PC-3 (cell line): Measurements from ENCODE around the gene AIRE. TPM values are rescaled to one million over a fixed set of nuclear protein-coding genes. Genes with fewer than 3 reads are reported as not detected.

Experiments used
- ATAC-seq: fragments of 200-7000 bp; cut with Tn5 transposase; 2 replicates; pipeline ENCODE4 v1.9.1; 2020; ENCODE audit warnings: mild to moderate bottlenecking, moderate library complexity
- BruUV-seq: library from RNA; stranded (reverse); fragments of 400-500 nt; replicated peaks from 2 replicates; lab custom pipeline; 2021; lab: Mats Ljungman, UMichigan
- CTCF ChIA-PET: fragments of 300-600 bp; sonication (Branson Sonifier 250); formaldehyde crosslinking; loops from one replicate; lab custom pipeline; 2022; ENCODE audit warnings: antibody characterized with exemption; lab: Charles Lee
- POLR2A ChIA-PET: fragments of 300-600 bp; sonication (Branson Sonifier 250); formaldehyde crosslinking; loops from one replicate; lab custom pipeline; 2022; ENCODE audit warnings: antibody characterized with exemption; ENCODE audit not compliant: unreplicated experiment; lab: Charles Lee
- DNase-seq: peaks from one replicate; pipeline ENCODE4 v3.0.0-alpha.2; 2015
- H2AFZ ChIP-seq: fragments of 300-600 bp; sonication (generic); 2 replicates; pipeline ENCODE4 v1.6.0; 2016; ENCODE audit warnings: antibody characterized with exemption, low read length
- H3F3A ChIP-seq: fragments of 300-600 bp; sonication (generic); one replicate; pipeline ENCODE4 v1.6.0; 2017; ENCODE audit warnings: antibody characterized with exemption, low read length, control low read depth, mild to moderate bottlenecking; ENCODE audit not compliant: unreplicated experiment
- H3K27ac ChIP-seq: fragments of 300-600 bp; sonication (generic); 2 replicates; pipeline ENCODE4 v1.5.1; 2016; ENCODE audit warnings: mild to moderate bottlenecking, low read length
- H3K27me3 ChIP-seq: fragments of 300-600 bp; sonication (generic); 2 replicates; pipeline ENCODE4 v1.6.1; 2016; ENCODE audit warnings: low read length, mixed read lengths
- H3K36me3 ChIP-seq: fragments of 300-600 bp; sonication (generic); 2 replicates; pipeline ENCODE4 v1.6.1; 2016; ENCODE audit warnings: low read depth, mixed run types, low read length, mixed read lengths
- H3K4me1 ChIP-seq: fragments of 300-600 bp; sonication (generic); 2 replicates; pipeline ENCODE4 v1.5.1; 2016; ENCODE audit warnings: low read length; ENCODE audit not compliant: insufficient read depth
- H3K4me2 ChIP-seq: fragments of 300-600 bp; sonication (generic); 2 replicates; pipeline ENCODE4 v1.6.0; 2016; ENCODE audit warnings: low read length
- H3K4me3 ChIP-seq: fragments of 300-600 bp; sonication (generic); 2 replicates; pipeline ENCODE4 v1.5.1; 2016; ENCODE audit warnings: mild to moderate bottlenecking, low read length, mixed read lengths
- H3K79me2 ChIP-seq: fragments of 300-600 bp; sonication (generic); 2 replicates; pipeline ENCODE4 v1.6.1; 2017; ENCODE audit warnings: low read length, mixed read lengths
- H3K9ac ChIP-seq: fragments of 300-600 bp; sonication (generic); 2 replicates; pipeline ENCODE4 v1.6.0; 2016; ENCODE audit warnings: mild to moderate bottlenecking, low read length
- H3K9me2 ChIP-seq: fragments of 300-600 bp; sonication (generic); replicated peaks from 2 replicates; pipeline ENCODE4 v1.6.1; 2016; ENCODE audit warnings: mixed run types, low read length, mixed read lengths
- H3K9me3 ChIP-seq: fragments of 300-600 bp; sonication (generic); 2 replicates; pipeline ENCODE4 v1.6.1; 2016; ENCODE audit warnings: low read length, mixed read lengths
- H4K20me1 ChIP-seq: fragments of 300-600 bp; sonication (generic); 2 replicates; pipeline ENCODE4 v1.6.1; 2016; ENCODE audit warnings: low read length, mixed read lengths
- CTCF ChIP-seq: fragments of 300-600 bp; sonication (generic); conservative IDR thresholded peaks from 2 replicates; pipeline ENCODE4 v1.5.1; 2017; ENCODE audit warnings: antibody characterized with exemption, low read depth, mild to moderate bottlenecking, low read length
- EZH2 ChIP-seq: fragments of 300-600 bp; sonication (generic); IDR thresholded peaks from one replicate; pipeline ENCODE4 v1.6.1; 2017; ENCODE audit warnings: antibody characterized with exemption, mild to moderate bottlenecking, low read length; ENCODE audit not compliant: unreplicated experiment
- EZH2phosphoT487 ChIP-seq: fragments of 300-600 bp; sonication (generic); IDR thresholded peaks from 2 replicates; pipeline ENCODE4 v1.6.1; 2018; ENCODE audit warnings: mild to moderate bottlenecking, antibody characterized with exemption, low read length, borderline replicate concordance
- intact Hi-C: fragments of 100-400 bp; cut with micrococcal nuclease; formaldehyde crosslinking; loops from 2 replicates; pipeline ENCODE4 v1.9.0; 2023
- total RNA-seq: library from RNA; depleted of rRNA; stranded (reverse); fragments of >200 nt; gene quantifications from 2 replicates; pipeline ENCODE4 v1.2.3, GENCODE V29; 2014

AIRE gene
- total RNA-seq, 1 experiment from 2014 or later = not detected

DNA sequence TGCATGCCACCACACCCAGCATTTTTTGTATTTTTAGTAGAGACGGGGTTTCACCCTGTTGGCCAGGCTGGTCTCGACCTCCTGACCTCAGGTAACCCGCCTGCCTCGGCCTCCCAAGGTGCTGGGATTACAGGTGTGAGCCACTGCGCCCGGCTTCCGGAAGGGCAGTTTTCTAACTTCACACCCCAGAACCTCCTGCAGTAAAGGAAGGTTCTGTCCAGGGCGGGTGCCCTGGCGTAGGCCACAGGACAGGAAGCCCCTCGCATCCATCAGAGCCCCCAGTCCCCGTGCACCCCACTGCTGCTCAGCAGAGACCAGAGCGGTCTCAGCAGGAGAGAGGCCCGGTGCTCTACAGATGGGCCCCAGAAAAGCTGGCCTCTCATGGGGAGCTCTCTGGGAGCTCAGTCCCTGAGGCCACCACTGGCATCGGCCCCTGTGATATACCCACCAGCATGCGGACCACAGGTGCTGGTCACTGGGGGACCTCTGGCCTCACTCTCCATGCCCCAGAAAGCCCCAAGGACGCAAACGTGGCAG lies 19.9 kb upstream of the AIRE start:
- Histone ChIP-seq H3K4me1 (no peaks in the 10 kb centered on the region), H2AFZ (no peak overlapping the region), H3K27ac (no peak overlapping the region), H3K36me3 (no peaks in the 10 kb centered on the region), H3K9ac (no peak overlapping the region), H3K4me2 (no peak overlapping the region), H3F3A (no peaks in the 10 kb centered on the region), H3K4me3 (no peak overlapping the region), H3K9me3 (no peaks in the 10 kb centered on the region), H3K79me2 (no peaks in the 10 kb centered on the region), H4K20me1 (no peaks in the 10 kb centered on the region), H3K27me3 (no peaks in the 10 kb centered on the region), H3K9me2 (no peaks in the 10 kb centered on the region)
- ChIA-PET POLR2A (no interaction called here), CTCF (no interaction called here)
- ATAC-seq (no peak), DNase-seq (no peak)
- TF ChIP-seq EZH2phosphoT487 = no peak
- no peak for TF ChIP-seq CTCF
- BruUV-seq = no TSS peak
- intact Hi-C loops = no loop called here

DNA sequence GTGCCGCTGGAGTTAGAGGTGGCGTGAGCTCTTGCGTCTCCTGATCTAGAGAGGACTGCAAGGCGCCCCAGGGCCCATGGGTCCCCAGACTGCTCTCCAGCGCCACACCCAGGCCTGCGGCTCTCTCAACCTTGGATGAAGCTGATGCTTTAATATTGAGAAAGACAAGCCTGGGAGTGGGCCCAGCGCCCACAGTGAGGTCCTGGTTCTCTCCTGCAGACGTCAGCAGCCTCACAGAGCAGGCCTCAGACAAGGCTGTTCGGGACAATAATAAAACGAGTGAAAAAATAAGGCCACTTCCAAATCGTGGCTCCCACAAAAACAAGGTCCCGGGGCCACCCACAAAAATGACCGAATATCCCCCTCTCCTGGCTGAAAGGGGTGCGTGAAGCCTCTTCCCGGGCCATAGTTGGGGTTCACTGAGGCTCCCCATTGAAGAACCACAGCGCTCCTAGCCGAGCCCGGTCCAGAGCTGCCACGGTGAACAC lies 18.0 kb upstream of the AIRE start:
- no peaks in the 10 kb centered on the region for H3K9me3 ChIP-seq
- no peak overlapping the region for H3K4me2 ChIP-seq
- H3K36me3 ChIP-seq = no peaks in the 10 kb centered on the region
- ATAC-seq (no peak), DNase-seq (peak; percentile 6)
- H3K27me3 ChIP-seq = no peaks in the 10 kb centered on the region
- H3K79me2 ChIP-seq = no peaks in the 10 kb centered on the region
- no peak overlapping the region for H3K4me3 ChIP-seq
- H3K9me2 ChIP-seq = no peaks in the 10 kb centered on the region
- BruUV-seq = no TSS peak
- no peaks in the 10 kb centered on the region for H4K20me1 ChIP-seq
- no peak overlapping the region for H2AFZ ChIP-seq
- no peaks in the 10 kb centered on the region for H3K4me1 ChIP-seq
- H3K9ac ChIP-seq = no peak overlapping the region
- CTCF ChIA-PET = no interaction called here
- POLR2A ChIA-PET = no interaction called here
- H3F3A ChIP-seq = no peaks in the 10 kb centered on the region
- H3K27ac ChIP-seq = no peak overlapping the region
- intact Hi-C loops = no loop called here
- TF ChIP-seq CTCF (no peak; the same call in 1 of the 2 replicates), EZH2 (no peak), EZH2phosphoT487 (no peak)

GRCh38 chr21:44269090-44269489 lies 16.6 kb upstream of the AIRE start:
- H3K4me3 ChIP-seq = no peak overlapping the region
- no peak for DNase-seq
- no peaks in the 10 kb centered on the region for H3K36me3 ChIP-seq
- H3K4me1 ChIP-seq = no peaks in the 10 kb centered on the region
- no peaks in the 10 kb centered on the region for H4K20me1 ChIP-seq
- no peak for ATAC-seq
- no peak overlapping the region for H3K9ac ChIP-seq
- no peaks in the 10 kb centered on the region for H3F3A ChIP-seq
- POLR2A ChIA-PET = no interaction called here
- H3K9me2 ChIP-seq = no peaks in the 10 kb centered on the region
- CTCF ChIA-PET = no interaction called here
- H2AFZ ChIP-seq = no peak overlapping the region
- BruUV-seq = no TSS peak
- no peak overlapping the region for H3K27ac ChIP-seq
- TF ChIP-seq EZH2 = no peak
- no peak for TF ChIP-seq CTCF
- no peak for TF ChIP-seq EZH2phosphoT487
- no peak overlapping the region for H3K4me2 ChIP-seq
- no peaks in the 10 kb centered on the region for H3K79me2 ChIP-seq
- intact Hi-C loops = no loop called here
- H3K9me3 ChIP-seq = no peaks in the 10 kb centered on the region
- no peaks in the 10 kb centered on the region for H3K27me3 ChIP-seq
